ENCODE measurements around the gene RTL10. TPM values are rescaled to one million over a fixed set of nuclear protein-coding genes. Genes with fewer than 3 reads are reported as not detected.

RTL10 gene
- total RNA-seq, 1 experiment from 2014 or later = 26.7 TPM

- no peak overlapping the region for H3K4me3 ChIP-seq (ENCODE audit: low read depth in 2 of 2, low read length in 2 of 2)
- H3K27me3 ChIP-seq (ENCODE audit: control insufficient read depth, insufficient read depth, low read length) = no peaks in the 10 kb centered on the region
- ChIA-PET POLR2A (no interaction called here), CTCF (interaction anchor here (0.6 kb wide), 1 partner anchor 144 kb away, joined by 4 read pairs; no protein-coding TSS in a partner anchor)
- TF ChIP-seq TCF7L2 (IDR thresholded peaks at IDR 0.05; ENCODE audit: low read depth, low read length) (no peak), POLR2AphosphoS5 (IDR thresholded peaks at IDR 0.05; ENCODE audit: low read depth, low read length) (no peak), REST (IDR thresholded peaks at IDR 0.05; ENCODE audit: insufficient read depth in 1 of 2, low read depth in 2 of 2, low read length in 1 of 2) (no peak), CTCF (IDR thresholded peaks at IDR 0.05) (no peak), SIN3A (IDR thresholded peaks at IDR 0.05; ENCODE audit: borderline replicate concordance, insufficient read depth, low read depth, low read length) (no peak)
- peaks cover 70% of the 10 kb centered on the region for H3K4me1 ChIP-seq (ENCODE audit: control insufficient read depth, insufficient read depth, low read length)
- in situ Hi-C loops (cut with HindIII; ENCODE audit: low pct_unique_long_range_greater_than_20kb, low sequenced_read_pairs) = no loop called here
- intact Hi-C loops (cut with micrococcal nuclease; ENCODE audit: unreplicated experiment) = no loop called here
- no peaks in the 10 kb centered on the region for H3K9me3 ChIP-seq (ENCODE audit: control insufficient read depth, insufficient read depth, low read depth, low read length)
- ATAC-seq (no peak), DNase-seq (ENCODE audit: low read depth, low spot score) (no peak)
- H3K27ac ChIP-seq (ENCODE audit: low read length) = peak overlapping the region; percentile 69
- no peaks in the 10 kb centered on the region for H3K36me3 ChIP-seq (ENCODE audit: control insufficient read depth, insufficient read depth, low read length)
- BruUV-seq (replicated peaks) = no TSS peak
Observed at GRCh38 chr22:19875061-19875530, 20.4 kb upstream of the RTL10 start.

GRCh38 chr22:19874307-19875060 lies 19.8 kb upstream of the RTL10 start:
- DNase-seq (ENCODE audit: low read depth, low spot score) (no peak), ATAC-seq (no peak)
- BruUV-seq (replicated peaks) = no TSS peak
- CTCF ChIA-PET = interaction anchor here (0.6 kb wide), 1 partner anchor 144 kb away, joined by 4 read pairs; no protein-coding TSS in a partner anchor
- TF ChIP-seq CTCF (IDR thresholded peaks at IDR 0.05) (no peak), TCF7L2 (IDR thresholded peaks at IDR 0.05; ENCODE audit: low read depth, low read length) (no peak), POLR2AphosphoS5 (IDR thresholded peaks at IDR 0.05; ENCODE audit: low read depth, low read length) (no peak), SIN3A (IDR thresholded peaks at IDR 0.05; ENCODE audit: borderline replicate concordance, insufficient read depth, low read depth, low read length) (no peak), REST (IDR thresholded peaks at IDR 0.05; ENCODE audit: insufficient read depth in 1 of 2, low read depth in 2 of 2, low read length in 1 of 2) (no peak)
- in situ Hi-C loops (cut with HindIII; ENCODE audit: low pct_unique_long_range_greater_than_20kb, low sequenced_read_pairs) (no loop called here), intact Hi-C loops (cut with micrococcal nuclease; ENCODE audit: unreplicated experiment) (no loop called here)
- Histone ChIP-seq H3K36me3 (ENCODE audit: control insufficient read depth, insufficient read depth, low read length) (no peaks in the 10 kb centered on the region), H3K4me3 (ENCODE audit: low read depth in 2 of 2, low read length in 2 of 2) (no peak overlapping the region), H3K9me3 (ENCODE audit: control insufficient read depth, insufficient read depth, low read depth, low read length) (no peaks in the 10 kb centered on the region), H3K27ac (ENCODE audit: low read length) (peak overlapping the region; percentile 69), H3K27me3 (ENCODE audit: control insufficient read depth, insufficient read depth, low read length) (no peaks in the 10 kb centered on the region), H3K4me1 (ENCODE audit: control insufficient read depth, insufficient read depth, low read length) (peaks cover 65% of the 10 kb centered on the region)
- POLR2A ChIA-PET = no interaction called here
